GM20000 (cell line): ENCODE results near the gene SDC4.

Experiments
- DNase-seq: peaks from one replicate; pipeline ENCODE4 v3.0.0; 2012; ENCODE audit warnings: low spot score
- TF ChIP-seq, protein P1 (sequence below): IDR thresholded peaks from 2 replicates; pipeline ENCODE4 v1.5.1; 2012; ENCODE audit warnings: mild to moderate bottlenecking, control low read depth; ENCODE audit errors: extremely low read depth, missing control alignments

Gene SDC4

GRCh38 chr20:45378191-45378590 lies 30.0 kb upstream of the SDC4 start, which contains the start of gene TP53TG5:
TSS of gene TP53TG5 (minus strand) at chr20:45378325. CDS start at chr20:45378236, 89 bp downstream.
- DNase-seq: no peak
- TF ChIP-seq, protein P1, sequence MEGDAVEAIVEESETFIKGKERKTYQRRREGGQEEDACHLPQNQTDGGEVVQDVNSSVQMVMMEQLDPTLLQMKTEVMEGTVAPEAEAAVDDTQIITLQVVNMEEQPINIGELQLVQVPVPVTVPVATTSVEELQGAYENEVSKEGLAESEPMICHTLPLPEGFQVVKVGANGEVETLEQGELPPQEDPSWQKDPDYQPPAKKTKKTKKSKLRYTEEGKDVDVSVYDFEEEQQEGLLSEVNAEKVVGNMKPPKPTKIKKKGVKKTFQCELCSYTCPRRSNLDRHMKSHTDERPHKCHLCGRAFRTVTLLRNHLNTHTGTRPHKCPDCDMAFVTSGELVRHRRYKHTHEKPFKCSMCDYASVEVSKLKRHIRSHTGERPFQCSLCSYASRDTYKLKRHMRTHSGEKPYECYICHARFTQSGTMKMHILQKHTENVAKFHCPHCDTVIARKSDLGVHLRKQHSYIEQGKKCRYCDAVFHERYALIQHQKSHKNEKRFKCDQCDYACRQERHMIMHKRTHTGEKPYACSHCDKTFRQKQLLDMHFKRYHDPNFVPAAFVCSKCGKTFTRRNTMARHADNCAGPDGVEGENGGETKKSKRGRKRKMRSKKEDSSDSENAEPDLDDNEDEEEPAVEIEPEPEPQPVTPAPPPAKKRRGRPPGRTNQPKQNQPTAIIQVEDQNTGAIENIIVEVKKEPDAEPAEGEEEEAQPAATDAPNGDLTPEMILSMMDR: no peak

DNA sequence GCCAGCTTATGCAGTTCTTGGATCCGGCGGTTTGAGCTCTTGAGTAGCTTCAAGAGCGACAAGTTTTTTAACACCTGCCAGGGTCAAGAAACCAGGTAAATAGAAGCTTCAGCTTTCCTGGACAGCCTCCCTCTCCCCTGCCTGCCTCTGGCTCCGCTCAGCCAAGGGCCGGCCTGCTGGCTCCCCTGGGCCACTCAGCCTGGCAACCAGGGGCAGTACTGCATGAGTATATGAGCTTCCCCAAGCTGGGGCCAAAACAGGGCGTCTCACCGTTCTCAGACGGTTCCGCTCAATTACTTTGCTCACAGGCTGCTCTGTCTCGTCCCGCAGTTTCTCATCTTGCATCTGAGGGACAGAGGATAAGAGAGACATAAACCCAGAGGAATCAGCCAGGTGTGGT lies 29.0 kb upstream of the SDC4 start:
- DNase-seq: no peak
- TF ChIP-seq, protein P1: no peak

DNA sequence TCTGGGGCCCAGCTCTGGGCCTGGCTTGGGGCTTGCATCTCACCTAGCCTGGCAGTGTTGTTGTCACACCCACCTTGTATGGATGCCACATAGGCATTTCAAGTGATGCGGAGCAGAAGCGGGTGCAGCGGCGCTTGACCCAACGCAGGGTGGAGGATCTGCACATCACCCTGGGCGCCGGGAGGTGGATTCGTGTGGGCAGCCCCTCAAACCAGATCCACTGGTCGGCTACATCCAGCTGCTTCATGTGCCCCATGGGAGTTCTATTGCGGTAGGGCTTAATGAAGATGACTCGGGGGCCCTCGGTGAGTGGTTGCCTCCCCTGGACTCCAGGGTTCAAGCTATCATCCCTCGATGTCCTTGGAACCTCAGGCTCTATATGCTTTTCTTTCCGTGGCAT lies 26.7 kb upstream of the SDC4 start:
- TF ChIP-seq, protein P1: no peak
- DNase-seq: no peak

DNA sequence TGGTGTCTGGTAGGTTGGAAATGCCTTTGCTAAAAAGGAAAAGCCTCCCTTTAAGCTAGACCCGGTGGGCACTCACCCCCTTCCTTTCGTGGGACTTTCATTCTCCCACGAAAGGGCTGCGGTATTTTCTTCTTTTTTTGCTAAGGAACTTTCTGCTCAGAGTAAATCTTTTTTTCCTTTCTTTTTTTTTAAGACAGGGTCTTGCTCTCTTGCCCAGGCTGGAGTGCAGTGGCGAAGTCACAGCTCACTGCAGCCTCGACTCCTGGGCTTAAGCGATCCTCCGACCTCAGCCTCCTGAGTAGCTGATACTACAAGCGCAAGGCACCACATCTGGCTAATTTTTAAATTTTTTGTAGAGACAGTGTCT lies 25.9 kb upstream of the SDC4 start:
- TF ChIP-seq, protein P1: no peak
- DNase-seq: no peak

- DNase-seq: peak; percentile 77
- TF ChIP-seq, protein P1: peak; percentile 83
Measured at GRCh38 chr20:45373353-45374100, 25.3 kb upstream of the SDC4 start.

GRCh38 chr20:45372646-45373352 lies 24.6 kb upstream of the SDC4 start:
- DNase-seq: no peak
- TF ChIP-seq, protein P1: no peak

- no peak for DNase-seq
- TF ChIP-seq, protein P1: no peak
Measured at GRCh38 chr20:45372241-45372640, 24.0 kb upstream of the SDC4 start.
